H1 (cell line): ENCODE results near the gene PDIA5. TPM values are rescaled to one million over a fixed set of nuclear protein-coding genes. Genes with fewer than 3 reads are reported as not detected.

Source experiments
- CTCF ChIA-PET: fragments of 300-600 bp; sonication (Branson Sonifier 250); formaldehyde crosslinking; loops from one replicate; lab custom pipeline; 2021; ENCODE audit not compliant: partially characterized antibody; lab: Charles Lee
- POLR2A ChIA-PET: fragments of 300-600 bp; sonication (Branson Sonifier 250); formaldehyde crosslinking; loops from one replicate; lab custom pipeline; 2021; ENCODE audit warnings: inconsistent platforms; ENCODE audit not compliant: partially characterized antibody; lab: Charles Lee
- DNase-seq, 2 experiments: peaks; one replicate each; pipeline versions ENCODE4 v3.0.0 to v3.0.0-alpha.2; 2010 to 2022; ENCODE audit warnings: low spot score in 2 of 2, low read depth in 1 of 2, mixed read lengths in 1 of 2
- FAIRE-seq: peaks from 2 replicates; lab custom pipeline; 2011; peaks lifted over from hg19 to GRCh38; lab: Jason Lieb, UNC
- H2AFZ ChIP-seq: 2 replicates; pipeline ENCODE4 v1.8.1; 2012; ENCODE audit warnings: low read length, inconsistent platforms
- H2AK5ac ChIP-seq: 2 replicates; pipeline ENCODE4 v1.6.1; 2013; ENCODE audit warnings: low read depth, low read length
- H2BK120ac ChIP-seq: replicated peaks from 2 replicates; pipeline ENCODE3; 2013; ENCODE audit warnings: low read depth, low read length, inconsistent platforms
- H2BK12ac ChIP-seq: 2 replicates; pipeline ENCODE4 v1.6.1; 2013; ENCODE audit warnings: low read depth, low read length
- H2BK15ac ChIP-seq: 2 replicates; pipeline ENCODE4 v1.6.1; 2013; ENCODE audit warnings: low read length
- H2BK20ac ChIP-seq: 2 replicates; pipeline ENCODE4 v1.6.1; 2013; ENCODE audit warnings: low read length
- H2BK5ac ChIP-seq: 2 replicates; pipeline ENCODE4 v1.6.1; 2013; ENCODE audit warnings: low read depth, low read length
- H3K14ac ChIP-seq: 2 replicates; pipeline ENCODE4 v1.6.1; 2013; ENCODE audit warnings: inconsistent platforms; ENCODE audit not compliant: insufficient read length
- H3K18ac ChIP-seq: 2 replicates; pipeline ENCODE4 v1.6.1; 2013; ENCODE audit warnings: low read length; ENCODE audit errors: extremely low read depth
- H3K23ac ChIP-seq: 2 replicates; pipeline ENCODE4 v1.6.1; 2013; ENCODE audit warnings: inconsistent platforms; ENCODE audit not compliant: insufficient read length
- H3K23me2 ChIP-seq: 2 replicates; pipeline ENCODE4 v1.6.1; 2013; ENCODE audit warnings: low read depth, low read length
- H3K27ac ChIP-seq: 2 replicates; pipeline ENCODE4 v1.6.1; 2011; ENCODE audit warnings: low read depth, low read length, inconsistent platforms
- H3K27me3 ChIP-seq, 4 experiments: replicated peaks in 1 of 4; 1 replicate in 1 of 4; 2 replicates in 3 of 4; pipeline versions ENCODE4 v1.6.1 to v1.8.1; 2011 to 2013; ENCODE audit warnings: low read length in 3 of 4, mild to moderate bottlenecking in 3 of 4, inconsistent platforms in 2 of 4, mixed read lengths in 2 of 4, moderate library complexity in 1 of 4; ENCODE audit not compliant: control insufficient read depth in 3 of 4, insufficient read depth in 3 of 4; ENCODE audit errors: extremely low read depth in 1 of 4
- H3K36me3 ChIP-seq, 4 experiments: 2 replicates each; pipeline versions ENCODE4 v1.6.1 to v1.8.1; 2011 to 2013; ENCODE audit warnings: mild to moderate bottlenecking in 4 of 4, low read length in 3 of 4, moderate library complexity in 2 of 4, control low read depth in 1 of 4, inconsistent platforms in 1 of 4; ENCODE audit not compliant: insufficient read depth in 4 of 4, control insufficient read depth in 2 of 4
- H3K4ac ChIP-seq: replicated peaks from 2 replicates; pipeline ENCODE3; 2013; ENCODE audit warnings: low read length, low read depth, mixed read lengths, inconsistent platforms; ENCODE audit not compliant: insufficient read length
- H3K4me1 ChIP-seq, 4 experiments: replicated peaks in 1 of 4; 1 replicate in 1 of 4; 2 replicates in 3 of 4; pipeline versions ENCODE4 v1.6.1 to v1.8.1; 2011 to 2013; ENCODE audit warnings: low read length in 3 of 4, inconsistent platforms in 2 of 4, mixed read lengths in 1 of 4; ENCODE audit not compliant: insufficient read depth in 4 of 4, control insufficient read depth in 3 of 4
- H3K4me2 ChIP-seq, 2 experiments: 2 replicates each; pipeline versions ENCODE4 v1.6.1 to v1.8.1; 2011 to 2013; ENCODE audit warnings: low read depth in 2 of 2, low read length in 2 of 2, control low read depth in 1 of 2, inconsistent platforms in 1 of 2, mild to moderate bottlenecking in 1 of 2; ENCODE audit not compliant: insufficient read depth in 1 of 2
- H3K4me3 ChIP-seq, 4 experiments: fragments of 200-600, 300-600 bp in 1 of 4; sonication (generic), shearing (Covaris generic), sonication (Bioruptor Twin) in 1 of 4; 2 replicates each; pipeline versions ENCODE4 v1.5.1 to v1.8.1; 2011 to 2016; ENCODE audit warnings: low read length in 4 of 4, low read depth in 3 of 4, control low read depth in 2 of 4, inconsistent platforms in 2 of 4, mild to moderate bottlenecking in 2 of 4, mixed read lengths in 1 of 4, moderate library complexity in 1 of 4; ENCODE audit not compliant: insufficient read depth in 2 of 4; ENCODE audit errors: extremely low read depth in 1 of 4
- H3K56ac ChIP-seq: replicated peaks from 2 replicates; pipeline ENCODE3; 2013; ENCODE audit warnings: low read depth, mild to moderate bottlenecking, mixed read lengths, low read length, inconsistent platforms; ENCODE audit not compliant: insufficient read length
- H3K79me1 ChIP-seq: 2 replicates; pipeline ENCODE4 v1.6.1; 2013; ENCODE audit warnings: low read depth, low read length, control low read depth
- H3K79me2 ChIP-seq, 2 experiments: 2 replicates each; pipeline versions ENCODE4 v1.6.1 to v1.8.1; 2012 to 2013; ENCODE audit warnings: low read length in 2 of 2, mild to moderate bottlenecking in 2 of 2, inconsistent platforms in 1 of 2; ENCODE audit not compliant: insufficient read depth in 2 of 2, control insufficient read depth in 1 of 2
- H3K9ac ChIP-seq, 4 experiments: replicated peaks in 1 of 4; 1 replicate in 1 of 4; 2 replicates in 3 of 4; pipeline versions ENCODE4 v1.6.1 to v1.8.1; 2011 to 2013; ENCODE audit warnings: low read depth in 3 of 4, low read length in 3 of 4, control low read depth in 2 of 4, mild to moderate bottlenecking in 2 of 4, moderate library complexity in 2 of 4, inconsistent platforms in 1 of 4; ENCODE audit errors: extremely low read depth in 1 of 4
- H3K9me3 ChIP-seq, 2 experiments: 2 replicates each; pipeline versions ENCODE4 v1.6.1 to v1.8.1; 2012 to 2013; ENCODE audit warnings: mild to moderate bottlenecking in 2 of 2, moderate library complexity in 2 of 2, control low read depth in 1 of 2, inconsistent platforms in 1 of 2, low read depth in 1 of 2, low read length in 1 of 2, mixed read lengths in 1 of 2; ENCODE audit not compliant: insufficient read depth in 2 of 2
- H4K20me1 ChIP-seq, 2 experiments: replicated peaks in 1 of 2; 2 replicates each; pipeline versions ENCODE3 to v1.8.1; 2011 to 2013; ENCODE audit warnings: inconsistent platforms in 2 of 2, low read length in 2 of 2, mild to moderate bottlenecking in 1 of 2; ENCODE audit not compliant: insufficient read depth in 2 of 2, control insufficient read depth in 1 of 2
- H4K5ac ChIP-seq: 2 replicates; pipeline ENCODE4 v1.6.1; 2013; ENCODE audit warnings: low read length, low read depth, mixed read lengths, inconsistent platforms; ENCODE audit not compliant: insufficient read length
- H4K8ac ChIP-seq: 2 replicates; pipeline ENCODE4 v1.8.0; 2013; ENCODE audit warnings: mild to moderate bottlenecking, moderate library complexity, low read length, inconsistent platforms; ENCODE audit not compliant: insufficient read depth; ENCODE audit errors: extremely low read depth
- H4K91ac ChIP-seq: replicated peaks from 2 replicates; pipeline ENCODE3; 2013; ENCODE audit warnings: low read length, mixed read lengths, inconsistent platforms; ENCODE audit not compliant: insufficient read length
- BACH1 ChIP-seq: IDR thresholded peaks from 2 replicates; pipeline ENCODE4 v1.6.1; 2012; ENCODE audit warnings: low read length, improper control_type of control experiment
- CHD1 ChIP-seq: IDR thresholded peaks from 2 replicates; pipeline ENCODE4 v1.6.1; 2012; ENCODE audit warnings: low read depth, low read length, improper control_type of control experiment
- CTBP2 ChIP-seq: IDR thresholded peaks from 2 replicates; pipeline ENCODE4 v1.7.0; 2011; ENCODE audit warnings: borderline replicate concordance, mild to moderate bottlenecking, moderate library complexity, mixed read lengths, low read length; ENCODE audit not compliant: insufficient read depth, insufficient read length
- CTCF ChIP-seq, 3 experiments: IDR thresholded peaks; 1 replicate in 2 of 3; 2 replicates in 1 of 3; pipeline versions ENCODE4 v1.5.1 to v1.6.1; 2011; ENCODE audit warnings: low read length in 3 of 3, mild to moderate bottlenecking in 3 of 3, inconsistent platforms in 2 of 3, low read depth in 1 of 3, moderate library complexity in 1 of 3; ENCODE audit not compliant: insufficient read depth in 1 of 3; ENCODE audit errors: control extremely low read depth in 1 of 3
- EP300 ChIP-seq, 2 experiments: IDR thresholded peaks; 1 replicate in 1 of 2; 2 replicates in 1 of 2; pipeline ENCODE4 v1.6.1; 2011 to 2012; ENCODE audit warnings: low read depth in 2 of 2, low read length in 2 of 2, mild to moderate bottlenecking in 2 of 2, borderline replicate concordance in 1 of 2, inconsistent platforms in 1 of 2, moderate library complexity in 1 of 2
- POU5F1 ChIP-seq: IDR thresholded peaks from 2 replicates; pipeline ENCODE4 v1.6.1; 2011; ENCODE audit warnings: low read depth, mild to moderate bottlenecking, low read length, moderate library complexity
- RBBP5 ChIP-seq: IDR thresholded peaks from 2 replicates; pipeline ENCODE4 v1.7.1; 2012; ENCODE audit warnings: low read depth, mild to moderate bottlenecking, inconsistent platforms, low read length, moderate library complexity, borderline replicate concordance
- SP2 ChIP-seq: IDR thresholded peaks from 2 replicates; pipeline ENCODE4 v1.6.1; 2012; ENCODE audit warnings: mild to moderate bottlenecking, low read length, inconsistent platforms
- SRF ChIP-seq: IDR thresholded peaks from 2 replicates; pipeline ENCODE4 v1.6.1; 2011; ENCODE audit warnings: mild to moderate bottlenecking, low read depth, low read length, moderate library complexity
- YY1 ChIP-seq: IDR thresholded peaks from 2 replicates; pipeline ENCODE4 v1.6.1; 2011; ENCODE audit warnings: low read depth, mild to moderate bottlenecking, low read length
- WGBS, 2 experiments: shearing (Covaris generic) in 1 of 2; methylation state at CpG; one replicate each; pipeline versions ENCODE4 v1.1.6 to v1.1.7; 2013 to 2015; ENCODE audit warnings: low lambda C conversion rate in 2 of 2, mixed read lengths in 2 of 2, inconsistent platforms in 1 of 2, low coverage in 1 of 2, missing lambda C conversion rate in 1 of 2; ENCODE audit not compliant: insufficient replicate concordance in 2 of 2, insufficient coverage in 1 of 2, insufficient read length in 1 of 2; ENCODE audit errors: extremely low coverage in 1 of 2, missing lambda C conversion rate in 1 of 2; 5-methylcytosine and 5-hydroxymethylcytosine counted together
- polyA plus RNA-seq, 7 experiments: library from polyadenylated mRNA; depleted of rRNA in 3 of 7; stranded (reverse) in 5 of 7; unstranded in 2 of 7; fragments of >200 nt in 5 of 7; fragments of 200-250 nt in 2 of 7; gene quantifications; 1 replicate in 5 of 7; 2 replicates in 1 of 7; 4 replicates in 1 of 7; pipeline versions ENCODE4 v1.2.1 to v1.2.3, GENCODE V29; 2011 to 2013; ENCODE audit warnings: missing spikeins in 2 of 7, mixed read lengths in 2 of 7
- total RNA-seq: library from RNA; stranded (reverse); fragmentation: NEBNext Ultra II Directional; extraction: Animal tissue kit (Norgen Biotek cat#: 25700); gene quantifications from 2 replicates; pipeline ENCODE4 v1.2.1, GENCODE V29; 2021

PDIA5 gene
- total and polyA plus RNA-seq, 2 of the 8 experiments (the other 6 are each of a cell fraction or from before 2014, with no cell fraction given) = 18.2 to 32.8 TPM

DNA sequence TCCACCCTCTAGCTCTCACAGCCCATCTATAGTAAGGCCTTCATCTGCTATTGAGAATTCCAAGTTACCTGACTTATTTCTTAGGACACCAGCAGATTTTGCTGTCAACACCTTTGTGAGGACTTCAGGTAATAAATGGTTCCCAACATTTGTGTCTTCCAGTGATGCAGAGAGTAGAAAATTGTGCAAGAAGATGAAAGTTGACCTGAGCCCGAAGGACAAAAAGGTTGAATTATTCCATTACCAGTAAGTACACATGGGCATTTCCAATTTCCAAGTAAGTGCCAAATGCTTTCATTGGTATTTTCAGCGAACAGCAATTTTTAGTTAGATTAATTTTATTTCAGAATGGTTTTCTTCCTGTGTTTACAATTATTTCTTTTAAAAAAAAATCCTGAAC lies 35.4 kb downstream of the PDIA5 start:
- H3K79me1 ChIP-seq = peaks cover under 1% of the 10 kb centered on the region
- peaks cover 4 to 23% (median 14%) of the 10 kb centered on the region in 4 experiments; a peak in 7 of 8 replicates for H3K36me3 ChIP-seq
- H2BK20ac ChIP-seq = no peak overlapping the region
- no peak overlapping the region for H2AK5ac ChIP-seq
- no peak overlapping the region for H2BK5ac ChIP-seq
- H3K18ac ChIP-seq = no peak overlapping the region
- H2BK12ac ChIP-seq = no peak overlapping the region
- no peaks in the 10 kb centered on the region for H3K27me3 ChIP-seq
- no peak overlapping the region for H4K5ac ChIP-seq
- no peak overlapping the region for H3K4me3 ChIP-seq
- no peak overlapping the region for H2AFZ ChIP-seq
- no peak overlapping the region for H3K23ac ChIP-seq
- CTCF ChIA-PET = interaction anchor here (0.9 kb wide), 2 partner anchors 19 to 86 kb away, joined by 3 to 4 read pairs; no protein-coding TSS in a partner anchor
- no peak overlapping the region for H3K4me2 ChIP-seq
- WGBS, 2 experiments = 89% methylated on average over 2 of the region's 2 CpGs; no CpG with 5 or more reads in 1 of the 2 experiments
- no peak overlapping the region for H3K27ac ChIP-seq
- no peaks in the 10 kb centered on the region for H3K9me3 ChIP-seq
- H3K4me1 ChIP-seq = peaks cover 4 to 20% (median 12%) of the 10 kb centered on the region in 4 experiments
- no peak for FAIRE-seq
- no peaks in the 10 kb centered on the region for H3K23me2 ChIP-seq
- DNase-seq = no peak
- no peak overlapping the region for H3K56ac ChIP-seq
- no peak overlapping the region for H2BK120ac ChIP-seq
- H4K20me1 ChIP-seq = peaks cover 1 to 3% of the 10 kb centered on the region in 2 experiments
- H3K4ac ChIP-seq = no peak overlapping the region
- H2BK15ac ChIP-seq = no peak overlapping the region
- no peak overlapping the region for H4K8ac ChIP-seq
- no peak overlapping the region for H3K14ac ChIP-seq
- H4K91ac ChIP-seq = no peak overlapping the region
- H3K79me2 ChIP-seq = no peaks in the 10 kb centered on the region
- no peak overlapping the region for H3K9ac ChIP-seq
- TF ChIP-seq BACH1 = no peak
- no peak for TF ChIP-seq SP2
- no peak for TF ChIP-seq CTBP2
- TF ChIP-seq POU5F1 = no peak
- no peak for TF ChIP-seq RBBP5
- no peak for TF ChIP-seq EP300 (IDR thresholded peaks at IDR 0.05; ENCODE audit: borderline replicate concordance in 1 of 2, low read depth in 2 of 2, low read length in 2 of 2)
- TF ChIP-seq CTCF (IDR thresholded peaks at IDR 0.05; ENCODE audit: control extremely low read depth in 1 of 3, insufficient read depth in 1 of 3, low read depth in 1 of 3, low read length in 3 of 3) = no peak
- TF ChIP-seq SRF = no peak
- TF ChIP-seq CHD1 = no peak
- TF ChIP-seq YY1 = no peak
- POLR2A ChIA-PET = no interaction called here
